PFSK-1 (cell line): ENCODE measurements around the gene RPF1. TPM values are rescaled to one million over a fixed set of nuclear protein-coding genes. Genes with fewer than 3 reads are reported as not detected.
A peak's percentile ranks its signal among the peaks of the same experiment; 100 is the strongest.

ENCODE experiments used
- FOXP2 ChIP-seq: optimal IDR thresholded peaks from 2 replicates; pipeline ENCODE3; 2011; ENCODE audit warnings: borderline replicate concordance, control low read depth, inconsistent platforms; ENCODE audit not compliant: insufficient read depth; ENCODE audit errors: extremely low read length, extremely low read depth
- POLR2AphosphoS5 ChIP-seq: IDR thresholded peaks from 2 replicates; pipeline ENCODE4 v1.6.1; 2012; ENCODE audit warnings: low read depth, mild to moderate bottlenecking, control low read depth, low read length, moderate library complexity
- SIN3A ChIP-seq: IDR thresholded peaks from 2 replicates; pipeline ENCODE4 v1.6.1; 2012; ENCODE audit warnings: mild to moderate bottlenecking, low read length, moderate library complexity, borderline replicate concordance; ENCODE audit not compliant: insufficient read depth
- TAF1 ChIP-seq: IDR thresholded peaks from 2 replicates; pipeline ENCODE4 v1.6.1; 2012; ENCODE audit warnings: low read length, control low read depth, borderline replicate concordance; ENCODE audit not compliant: insufficient read depth
- polyA plus RNA-seq: library from polyadenylated mRNA; unstranded; fragments of >200 nt; gene quantifications from one replicate; pipeline ENCODE4 v1.2.1, GENCODE V29; 2012; ENCODE audit warnings: low read depth, missing spikeins; ENCODE audit not compliant: insufficient read length
- TF ChIP-seq, protein P1 (sequence below), 2 experiments: IDR thresholded peaks; 2 replicates each; pipeline versions ENCODE4 v1.6.1 to v1.8.0; 2011 to 2012; ENCODE audit warnings: low read depth in 2 of 2, low read length in 2 of 2, control low read depth in 1 of 2, inconsistent platforms in 1 of 2, mild to moderate bottlenecking in 1 of 2, moderate library complexity in 1 of 2; ENCODE audit not compliant: insufficient read depth in 1 of 2

The RPF1 gene, protein sequence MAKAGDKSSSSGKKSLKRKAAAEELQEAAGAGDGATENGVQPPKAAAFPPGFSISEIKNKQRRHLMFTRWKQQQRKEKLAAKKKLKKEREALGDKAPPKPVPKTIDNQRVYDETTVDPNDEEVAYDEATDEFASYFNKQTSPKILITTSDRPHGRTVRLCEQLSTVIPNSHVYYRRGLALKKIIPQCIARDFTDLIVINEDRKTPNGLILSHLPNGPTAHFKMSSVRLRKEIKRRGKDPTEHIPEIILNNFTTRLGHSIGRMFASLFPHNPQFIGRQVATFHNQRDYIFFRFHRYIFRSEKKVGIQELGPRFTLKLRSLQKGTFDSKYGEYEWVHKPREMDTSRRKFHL
- 28.2 TPM for polyA plus RNA-seq

DNA sequence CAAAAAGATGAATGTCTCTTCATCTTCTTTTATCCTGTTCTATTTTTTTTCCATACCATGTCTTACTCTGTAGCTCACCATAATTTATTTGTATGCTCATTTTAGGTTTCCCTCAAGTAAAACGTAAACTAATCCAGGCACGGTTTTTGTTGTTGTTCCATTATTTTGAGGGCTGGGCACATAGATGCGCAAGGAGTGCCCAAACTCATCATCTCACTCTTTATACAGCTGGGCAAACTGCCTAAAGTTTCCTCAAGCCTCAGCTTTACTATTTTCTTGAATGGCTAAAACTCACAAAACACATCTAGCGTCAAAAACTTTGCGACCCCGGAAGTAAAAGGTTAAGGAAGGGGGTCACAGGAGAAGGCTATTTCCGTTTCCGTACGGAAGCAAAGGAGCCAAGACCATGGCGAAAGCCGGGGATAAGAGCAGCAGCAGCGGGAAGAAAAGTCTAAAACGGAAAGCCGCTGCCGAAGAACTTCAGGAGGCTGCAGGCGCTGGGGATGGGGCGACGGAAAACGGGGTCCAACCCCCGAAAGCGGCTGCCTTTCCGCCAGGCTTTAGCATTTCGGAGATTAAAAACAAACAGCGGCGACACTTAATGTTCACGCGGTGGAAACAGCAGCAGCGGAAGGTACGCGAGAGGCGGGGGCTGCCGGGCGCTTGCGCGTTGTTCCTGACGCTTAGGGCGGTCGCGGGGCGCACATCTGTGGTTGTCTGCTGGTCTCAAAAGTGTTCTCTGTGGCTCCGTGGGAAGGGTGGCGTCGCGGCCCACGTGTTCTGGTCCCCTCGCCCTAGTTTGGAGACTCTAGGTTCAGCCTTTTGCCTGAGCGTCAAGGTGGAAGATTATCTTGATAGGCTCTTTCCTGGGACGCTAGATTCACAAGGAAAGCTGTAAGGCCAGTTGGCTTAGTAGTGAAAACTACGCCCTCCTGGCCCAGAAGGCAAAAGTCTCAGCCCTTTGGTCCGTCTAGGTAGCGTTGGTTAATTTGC lies at the start of gene RPF1:
RPF1 (plus strand) TSS at position 391 of the 993 bp plus-strand sequence; CDS start at position 407, 16 bp downstream.
- TF ChIP-seq, protein P1, sequence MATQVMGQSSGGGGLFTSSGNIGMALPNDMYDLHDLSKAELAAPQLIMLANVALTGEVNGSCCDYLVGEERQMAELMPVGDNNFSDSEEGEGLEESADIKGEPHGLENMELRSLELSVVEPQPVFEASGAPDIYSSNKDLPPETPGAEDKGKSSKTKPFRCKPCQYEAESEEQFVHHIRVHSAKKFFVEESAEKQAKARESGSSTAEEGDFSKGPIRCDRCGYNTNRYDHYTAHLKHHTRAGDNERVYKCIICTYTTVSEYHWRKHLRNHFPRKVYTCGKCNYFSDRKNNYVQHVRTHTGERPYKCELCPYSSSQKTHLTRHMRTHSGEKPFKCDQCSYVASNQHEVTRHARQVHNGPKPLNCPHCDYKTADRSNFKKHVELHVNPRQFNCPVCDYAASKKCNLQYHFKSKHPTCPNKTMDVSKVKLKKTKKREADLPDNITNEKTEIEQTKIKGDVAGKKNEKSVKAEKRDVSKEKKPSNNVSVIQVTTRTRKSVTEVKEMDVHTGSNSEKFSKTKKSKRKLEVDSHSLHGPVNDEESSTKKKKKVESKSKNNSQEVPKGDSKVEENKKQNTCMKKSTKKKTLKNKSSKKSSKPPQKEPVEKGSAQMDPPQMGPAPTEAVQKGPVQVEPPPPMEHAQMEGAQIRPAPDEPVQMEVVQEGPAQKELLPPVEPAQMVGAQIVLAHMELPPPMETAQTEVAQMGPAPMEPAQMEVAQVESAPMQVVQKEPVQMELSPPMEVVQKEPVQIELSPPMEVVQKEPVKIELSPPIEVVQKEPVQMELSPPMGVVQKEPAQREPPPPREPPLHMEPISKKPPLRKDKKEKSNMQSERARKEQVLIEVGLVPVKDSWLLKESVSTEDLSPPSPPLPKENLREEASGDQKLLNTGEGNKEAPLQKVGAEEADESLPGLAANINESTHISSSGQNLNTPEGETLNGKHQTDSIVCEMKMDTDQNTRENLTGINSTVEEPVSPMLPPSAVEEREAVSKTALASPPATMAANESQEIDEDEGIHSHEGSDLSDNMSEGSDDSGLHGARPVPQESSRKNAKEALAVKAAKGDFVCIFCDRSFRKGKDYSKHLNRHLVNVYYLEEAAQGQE (IDR thresholded peaks at IDR 0.05; ENCODE audit: insufficient read depth in 1 of 2, low read depth in 2 of 2, low read length in 2 of 2): no peak; a peak in 1 of 4 replicates
- TF ChIP-seq POLR2AphosphoS5 (peak; percentile 89), SIN3A (peak; percentile 52; the same call in 1 of the 2 replicates), TAF1 (peak; percentile 92)

DNA sequence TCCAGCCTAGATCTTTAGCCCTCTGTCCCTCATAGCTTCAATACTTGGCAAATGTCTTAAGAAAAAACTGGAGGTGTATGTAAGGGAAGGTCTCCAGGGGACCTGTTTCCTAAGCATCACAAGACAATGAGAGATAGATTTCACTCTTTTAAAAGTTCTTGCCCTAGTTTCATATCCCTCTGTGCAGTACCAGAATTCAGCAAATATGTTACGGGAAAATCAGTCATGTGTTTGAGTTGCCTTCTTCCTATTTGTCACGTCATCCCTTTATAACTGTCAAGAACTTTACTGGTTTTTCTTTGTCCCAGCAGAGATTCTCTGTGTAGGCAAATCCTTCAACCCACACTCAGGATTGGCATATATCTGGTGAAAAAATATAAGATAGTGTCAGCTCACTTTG lies 48.5 kb upstream of the RPF1 start:
- TF ChIP-seq TAF1 (no peak), FOXP2 (no peak)

DNA sequence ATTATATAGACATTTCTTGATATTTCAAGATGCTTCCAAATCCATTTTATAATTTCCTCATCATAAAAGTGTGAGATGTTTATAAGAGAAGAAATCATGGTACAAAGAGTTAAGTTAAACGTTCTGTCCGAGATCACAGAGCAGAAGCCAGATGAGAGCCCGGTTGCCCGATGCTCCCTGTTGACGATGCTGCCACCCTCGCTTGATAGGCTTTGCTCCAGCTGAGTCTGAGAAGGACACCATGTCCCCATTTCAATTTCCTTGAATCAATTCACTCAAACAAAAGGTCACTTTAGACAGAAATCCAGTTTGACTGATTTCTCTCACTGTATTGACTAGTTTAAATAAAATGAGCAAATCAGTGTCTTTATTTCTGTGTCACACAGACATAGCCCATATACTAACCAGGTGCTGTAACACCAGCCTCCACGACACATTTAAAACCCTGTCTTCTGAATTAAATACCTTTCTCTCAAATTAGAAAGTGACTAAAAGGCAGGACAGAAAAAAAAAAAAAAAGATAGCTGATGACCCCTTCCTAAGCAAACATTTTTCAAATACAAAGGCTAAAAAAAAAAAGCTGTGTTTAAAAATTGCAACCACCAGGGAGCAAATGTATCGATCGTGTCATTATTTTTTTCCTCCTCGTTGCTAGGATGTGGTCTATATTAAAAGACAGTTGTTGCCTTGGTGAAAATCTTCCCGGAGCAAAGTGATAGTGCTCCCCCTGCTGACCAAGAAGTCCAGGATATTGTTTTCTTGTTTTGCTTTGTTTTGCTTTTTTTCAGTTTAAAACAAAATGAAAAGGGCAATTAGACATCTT lies 45.6 kb upstream of the RPF1 start:
- TF ChIP-seq POLR2AphosphoS5 (no peak), TAF1 (no peak), SIN3A (no peak), FOXP2 (no peak)
- TF ChIP-seq, protein P1 (IDR thresholded peaks at IDR 0.05; ENCODE audit: insufficient read depth in 1 of 2, low read depth in 2 of 2, low read length in 2 of 2): no peak

DNA sequence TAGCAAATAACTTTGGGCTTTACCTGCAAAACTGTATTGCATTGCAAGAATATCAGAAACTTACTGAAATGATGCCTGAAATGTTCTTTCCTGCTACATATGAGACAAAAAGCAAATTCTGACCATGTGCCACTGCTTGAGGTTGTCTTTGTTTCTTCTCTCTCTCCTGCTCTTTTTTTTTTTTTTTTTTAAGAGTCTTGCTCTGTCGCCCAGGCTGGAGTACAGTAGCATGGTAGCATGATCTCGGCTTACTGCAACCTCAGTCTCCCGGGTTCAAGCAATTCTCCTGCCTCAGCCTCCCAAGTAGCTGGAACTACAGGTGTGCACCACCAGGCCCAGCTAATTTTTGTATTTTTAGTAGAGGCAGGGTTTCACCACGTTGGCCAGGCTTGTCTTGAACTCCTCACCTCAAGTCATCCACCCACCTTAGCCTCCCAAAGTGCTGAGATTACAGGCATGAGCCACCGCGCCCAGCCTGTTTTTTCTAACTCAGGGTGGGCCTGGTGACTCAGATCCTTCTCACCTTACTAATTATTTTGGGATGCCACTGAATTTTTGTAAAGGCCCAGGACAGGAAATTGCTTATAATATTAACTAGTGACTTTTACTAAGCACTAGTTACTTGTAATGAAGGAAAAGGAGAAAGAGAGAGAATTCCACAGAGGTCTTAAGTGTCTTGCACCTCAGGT lies 44.8 kb upstream of the RPF1 start:
- TF ChIP-seq POLR2AphosphoS5 (no peak), TAF1 (no peak), SIN3A (no peak), FOXP2 (no peak)
- TF ChIP-seq, protein P1 (IDR thresholded peaks at IDR 0.05; ENCODE audit: insufficient read depth in 1 of 2, low read depth in 2 of 2, low read length in 2 of 2): no peak
